ENCODE measurements around the gene RBM48. TPM values are rescaled to one million over a fixed set of nuclear protein-coding genes. Genes with fewer than 3 reads are reported as not detected.

Gene RBM48
- total and polyA plus RNA-seq, 2 of the 13 experiments (the other 11 are each of a cell fraction or from before 2014, with no cell fraction given): 7.2 to 12.2 TPM

GRCh38 chr7:92528188-92528957, at the start of gene RBM48, which contains the start of gene PEX1 (continued):
- TF ChIP-seq NPAS2 (CRISPR knock-in tag; IDR thresholded peaks at IDR 0.05; ENCODE audit: borderline replicate concordance) (no peak), HMG20A (CRISPR knock-in tag; IDR thresholded peaks at IDR 0.05; ENCODE audit: borderline replicate concordance) (no peak), SRSF9 (IDR thresholded peaks at IDR 0.05; ENCODE audit: borderline replicate concordance, insufficient read depth, low read depth, low read length, poor library complexity, severe bottlenecking) (no peak), SALL2 (CRISPR knock-in tag; IDR thresholded peaks at IDR 0.05) (no peak), ZNF180 (CRISPR knock-in tag; IDR thresholded peaks at IDR 0.05; ENCODE audit: borderline replicate concordance, low read depth) (no peak), ZNF563 (CRISPR knock-in tag; IDR thresholded peaks at IDR 0.05) (no peak; the same call in 1 of the 2 replicates), ZNF770 (CRISPR knock-in tag; IDR thresholded peaks at IDR 0.05) (0 out of 2 replicates have a peak, but pooled peaks have one; percentile 2), HIVEP1 (CRISPR knock-in tag; IDR thresholded peaks at IDR 0.05) (no peak), PCBP1 (IDR thresholded peaks at IDR 0.05; ENCODE audit: borderline replicate concordance, low read depth, low read length) (no peak), SAP130 (CRISPR knock-in tag; IDR thresholded peaks at IDR 0.05; ENCODE audit: low read depth) (peak; percentile 76; the same call in 1 of the 2 replicates), ZNF251 (CRISPR knock-in tag; IDR thresholded peaks at IDR 0.05) (no peak), ZMYM2 (CRISPR knock-in tag; IDR thresholded peaks at IDR 0.05) (0 out of 2 replicates have a peak, but pooled peaks have one; percentile 7), CEBPB (IDR thresholded peaks at IDR 0.05; ENCODE audit: borderline replicate concordance, low read depth, low read length) (no peak), ZFP36 (IDR thresholded peaks at IDR 0.05; ENCODE audit: borderline replicate concordance, low read depth, low read length, partially characterized antibody) (no peak), NR2F1 (CRISPR knock-in tag; IDR thresholded peaks at IDR 0.05) (no peak), NR3C1 (CRISPR knock-in tag; IDR thresholded peaks at IDR 0.05) (no peak), MXD1 (CRISPR knock-in tag; IDR thresholded peaks at IDR 0.05) (peak; percentile 59), ADNP (CRISPR knock-in tag; IDR thresholded peaks at IDR 0.05) (no peak), ZNF788 (CRISPR knock-in tag; IDR thresholded peaks at IDR 0.05; ENCODE audit: borderline replicate concordance) (peak; percentile 96; the same call in 1 of the 2 replicates), ZNF703 (CRISPR knock-in tag; IDR thresholded peaks at IDR 0.05; ENCODE audit: borderline replicate concordance) (no peak), PRPF4 (IDR thresholded peaks at IDR 0.05; ENCODE audit: low read depth, low read length, poor library complexity, severe bottlenecking) (no peak)
- TF ChIP-seq, protein P1, sequence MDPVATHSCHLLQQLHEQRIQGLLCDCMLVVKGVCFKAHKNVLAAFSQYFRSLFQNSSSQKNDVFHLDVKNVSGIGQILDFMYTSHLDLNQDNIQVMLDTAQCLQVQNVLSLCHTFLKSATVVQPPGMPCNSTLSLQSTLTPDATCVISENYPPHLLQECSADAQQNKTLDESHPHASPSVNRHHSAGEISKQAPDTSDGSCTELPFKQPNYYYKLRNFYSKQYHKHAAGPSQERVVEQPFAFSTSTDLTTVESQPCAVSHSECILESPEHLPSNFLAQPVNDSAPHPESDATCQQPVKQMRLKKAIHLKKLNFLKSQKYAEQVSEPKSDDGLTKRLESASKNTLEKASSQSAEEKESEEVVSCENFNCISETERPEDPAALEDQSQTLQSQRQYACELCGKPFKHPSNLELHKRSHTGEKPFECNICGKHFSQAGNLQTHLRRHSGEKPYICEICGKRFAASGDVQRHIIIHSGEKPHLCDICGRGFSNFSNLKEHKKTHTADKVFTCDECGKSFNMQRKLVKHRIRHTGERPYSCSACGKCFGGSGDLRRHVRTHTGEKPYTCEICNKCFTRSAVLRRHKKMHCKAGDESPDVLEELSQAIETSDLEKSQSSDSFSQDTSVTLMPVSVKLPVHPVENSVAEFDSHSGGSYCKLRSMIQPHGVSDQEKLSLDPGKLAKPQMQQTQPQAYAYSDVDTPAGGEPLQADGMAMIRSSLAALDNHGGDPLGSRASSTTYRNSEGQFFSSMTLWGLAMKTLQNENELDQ (CRISPR knock-in tag; IDR thresholded peaks at IDR 0.05; ENCODE audit: borderline replicate concordance): no peak
- TF ChIP-seq, protein P2, sequence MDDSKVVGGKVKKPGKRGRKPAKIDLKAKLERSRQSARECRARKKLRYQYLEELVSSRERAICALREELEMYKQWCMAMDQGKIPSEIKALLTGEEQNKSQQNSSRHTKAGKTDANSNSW (CRISPR knock-in tag; IDR thresholded peaks at IDR 0.05; ENCODE audit: borderline replicate concordance): 0 out of 2 replicates have a peak, but pooled peaks have one; percentile 11
- TF ChIP-seq, protein P3, sequence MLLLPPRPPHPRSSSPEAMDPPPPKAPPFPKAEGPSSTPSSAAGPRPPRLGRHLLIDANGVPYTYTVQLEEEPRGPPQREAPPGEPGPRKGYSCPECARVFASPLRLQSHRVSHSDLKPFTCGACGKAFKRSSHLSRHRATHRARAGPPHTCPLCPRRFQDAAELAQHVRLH (CRISPR knock-in tag; IDR thresholded peaks at IDR 0.05; ENCODE audit: borderline replicate concordance, low read depth): peak; percentile 38; the same call in 1 of the 2 replicates
